Esophagus squamous epithelium (tissue), 5 donors: ENCODE measurements around the gene KRTAP10-1. TPM values are rescaled to one million over a fixed set of nuclear protein-coding genes. Genes with fewer than 3 reads are reported as not detected.

ENCODE experiments used
- DNase-seq: peaks from one replicate; lab custom pipeline; 2025; lab: John Stamatoyannopoulos, UW
- H3K27ac ChIP-seq, 4 donors: fragments of 200-600 bp; sonication (generic); one replicate each; pipeline ENCODE4 v1.5.1; 2016 to 2019; ENCODE audit warnings: mild to moderate bottlenecking in 1 of 4
- H3K27me3 ChIP-seq, 4 donors: fragments of 200-600 bp; sonication (generic); 1 replicate in 3 of 4; 2 replicates in 1 of 4; pipeline versions ENCODE4 v1.5.1 to v1.6.0; 2017 to 2021; ENCODE audit warnings: antibody characterized with exemption in 1 of 4
- H3K36me3 ChIP-seq, 3 donors: fragments of 200-600 bp; sonication (generic); one replicate each; pipeline ENCODE4 v1.5.1; 2016 to 2019
- H3K4me1 ChIP-seq, 3 donors: fragments of 200-600 bp; sonication (generic); one replicate each; pipeline ENCODE4 v1.5.1; 2017 to 2019
- H3K4me3 ChIP-seq, 4 donors: fragments of 200-600 bp; sonication (generic); 1 replicate in 3 of 4; 2 replicates in 1 of 4; pipeline ENCODE4 v1.5.1; 2016 to 2019; ENCODE audit warnings: mild to moderate bottlenecking in 2 of 4, moderate library complexity in 1 of 4
- H3K9me3 ChIP-seq, 3 donors: fragments of 200-600 bp; sonication (generic); one replicate each; pipeline ENCODE4 v1.5.1; 2016 to 2019
- POLR2A ChIP-seq, 4 donors: fragments of 450-650 bp; IDR thresholded peaks; one replicate each; pipeline ENCODE4 v1.6.1; 2017; ENCODE audit warnings: antibody characterized with exemption in 4 of 4, mild to moderate bottlenecking in 4 of 4, moderate library complexity in 3 of 4
- WGBS, 2 donors: methylation state at CpG; one replicate each; pipeline ENCODE4 v1.1.5; 2018; 5-methylcytosine and 5-hydroxymethylcytosine counted together
- intact Hi-C: fragments of 100-400 bp; cut with DNase I; formaldehyde crosslinking; loops from one replicate; pipeline ENCODE4 v1.15.0; 2022
- total RNA-seq, 4 donors: library from RNA; depleted of rRNA; stranded (reverse); fragments of >200 nt; gene quantifications; one replicate each; pipeline ENCODE4 v1.1.0, GENCODE V29; 2016
- TF ChIP-seq, protein P1 (sequence below), 6 experiments: fragments of 450-650 bp in 4 of 6; fragments of 200-600 bp in 2 of 6; sonication (generic) in 2 of 6; IDR thresholded peaks; one replicate each; pipeline ENCODE4 v1.5.1; 2016 to 2019; ENCODE audit warnings: antibody characterized with exemption in 6 of 6, mild to moderate bottlenecking in 4 of 6, moderate library complexity in 4 of 6
- donor health status: DM: yes; HTN: yes; CAD: no.

Gene KRTAP10-1
- total RNA-seq, 4 donors from 2014 or later = not detected

DNA sequence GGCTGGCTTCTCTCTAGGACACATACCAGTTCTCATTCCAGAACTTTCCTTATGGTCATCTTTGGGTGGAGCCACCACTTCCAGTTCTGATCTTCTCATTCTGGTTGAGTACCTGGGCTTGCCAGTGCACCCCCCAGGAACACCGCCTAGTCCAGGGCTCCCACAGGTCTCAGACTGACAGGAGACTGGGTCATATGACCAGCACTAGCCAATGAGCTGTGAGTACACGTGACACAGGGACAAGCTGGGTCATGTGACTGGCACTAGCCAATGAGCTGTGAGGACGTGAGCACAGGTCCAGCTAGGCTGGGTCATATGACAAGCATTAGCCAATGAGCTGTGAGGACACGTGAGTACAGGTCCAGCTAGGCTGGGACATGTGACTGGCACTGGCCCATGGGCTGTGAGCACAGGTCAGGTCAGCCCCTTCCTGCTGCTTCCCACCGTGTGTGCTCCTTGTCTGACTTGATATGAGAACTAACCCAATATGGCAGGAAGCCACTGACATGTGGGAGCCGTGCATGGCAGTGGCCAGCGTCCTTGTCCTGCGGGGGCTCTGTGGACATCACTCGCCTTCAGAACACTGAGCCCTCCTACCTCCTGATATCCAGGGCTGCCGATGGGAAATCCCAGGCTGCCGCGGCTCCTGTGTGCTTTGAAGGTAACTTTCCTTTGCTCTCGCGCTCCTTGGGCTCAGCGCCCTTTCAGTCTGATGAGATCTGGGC is 22.7 kb downstream of the KRTAP10-1 start:
- DNase-seq = no peak
- no peak overlapping the region for H3K27ac ChIP-seq
- intact Hi-C loops = loop anchor here (10.0 kb wide), 1 partner anchor 277 kb away; no protein-coding TSS in a partner anchor
- TF ChIP-seq, protein P1, sequence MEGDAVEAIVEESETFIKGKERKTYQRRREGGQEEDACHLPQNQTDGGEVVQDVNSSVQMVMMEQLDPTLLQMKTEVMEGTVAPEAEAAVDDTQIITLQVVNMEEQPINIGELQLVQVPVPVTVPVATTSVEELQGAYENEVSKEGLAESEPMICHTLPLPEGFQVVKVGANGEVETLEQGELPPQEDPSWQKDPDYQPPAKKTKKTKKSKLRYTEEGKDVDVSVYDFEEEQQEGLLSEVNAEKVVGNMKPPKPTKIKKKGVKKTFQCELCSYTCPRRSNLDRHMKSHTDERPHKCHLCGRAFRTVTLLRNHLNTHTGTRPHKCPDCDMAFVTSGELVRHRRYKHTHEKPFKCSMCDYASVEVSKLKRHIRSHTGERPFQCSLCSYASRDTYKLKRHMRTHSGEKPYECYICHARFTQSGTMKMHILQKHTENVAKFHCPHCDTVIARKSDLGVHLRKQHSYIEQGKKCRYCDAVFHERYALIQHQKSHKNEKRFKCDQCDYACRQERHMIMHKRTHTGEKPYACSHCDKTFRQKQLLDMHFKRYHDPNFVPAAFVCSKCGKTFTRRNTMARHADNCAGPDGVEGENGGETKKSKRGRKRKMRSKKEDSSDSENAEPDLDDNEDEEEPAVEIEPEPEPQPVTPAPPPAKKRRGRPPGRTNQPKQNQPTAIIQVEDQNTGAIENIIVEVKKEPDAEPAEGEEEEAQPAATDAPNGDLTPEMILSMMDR (IDR thresholded peaks at IDR 0.05) = no peak
- no peak for TF ChIP-seq POLR2A (IDR thresholded peaks at IDR 0.05)
- no peaks in the 10 kb centered on the region for H3K36me3 ChIP-seq
- H3K27me3 ChIP-seq = peaks cover 0 to 24% (median 0%) of the 10 kb centered on the region in 4 donors
- no peaks in the 10 kb centered on the region for H3K4me1 ChIP-seq
- H3K9me3 ChIP-seq = no peaks in the 10 kb centered on the region
- H3K4me3 ChIP-seq = no peak overlapping the region
- WGBS, 2 donors = 81 to 88% methylated on average over 12 of the region's 15 CpGs

DNA sequence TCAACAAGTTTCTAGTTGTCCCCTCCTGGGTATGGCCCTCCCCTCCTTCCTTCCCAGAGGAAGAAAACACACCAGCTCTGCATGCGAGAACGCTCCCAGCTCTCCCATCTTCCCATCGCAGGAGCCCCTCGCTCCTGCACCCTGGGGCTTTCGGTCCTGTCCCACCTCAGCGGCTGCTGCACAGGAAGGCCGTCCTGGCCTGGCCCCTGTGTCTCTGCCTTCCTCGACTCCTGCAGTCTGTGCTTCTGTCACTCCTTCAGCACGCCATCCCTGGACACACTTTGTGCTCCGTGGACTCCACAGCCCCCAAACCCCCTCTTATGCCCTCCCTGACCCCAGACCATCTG is 23.2 kb downstream of the KRTAP10-1 start:
- H3K4me1 ChIP-seq = no peaks in the 10 kb centered on the region
- no peak for TF ChIP-seq POLR2A (IDR thresholded peaks at IDR 0.05)
- intact Hi-C loops = loop anchor here (10.0 kb wide), 1 partner anchor 278 kb away; no protein-coding TSS in a partner anchor
- H3K27me3 ChIP-seq = peaks cover 0 to 30% (median 0%) of the 10 kb centered on the region in 4 donors
- no peak for DNase-seq
- no peak overlapping the region for H3K4me3 ChIP-seq
- H3K36me3 ChIP-seq = no peaks in the 10 kb centered on the region
- H3K9me3 ChIP-seq = no peaks in the 10 kb centered on the region
- no peak overlapping the region for H3K27ac ChIP-seq
- WGBS, 2 donors = 85 to 95% methylated on average over 10 of the region's 10 CpGs

DNA sequence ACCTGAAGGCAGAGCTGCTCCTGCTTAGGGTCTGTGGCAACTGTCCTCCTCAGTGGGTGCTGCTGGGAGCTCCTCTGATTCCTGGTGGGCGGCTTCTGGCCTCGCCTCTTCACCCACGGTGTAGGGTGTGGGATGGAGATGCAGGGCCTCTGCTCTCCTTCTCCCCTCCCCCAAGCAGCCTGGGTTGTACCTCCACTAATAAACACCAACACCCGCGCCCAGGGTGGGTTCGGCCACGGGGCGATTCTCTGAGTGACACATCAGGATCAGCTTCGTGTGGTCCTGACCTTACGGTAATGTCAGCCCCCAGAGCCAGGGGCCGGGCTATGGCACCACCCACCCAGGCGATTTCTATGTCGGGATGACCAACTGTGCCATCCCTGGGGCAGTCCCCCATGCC is 23.7 kb downstream of the KRTAP10-1 start:
- peaks cover 0 to 32% (median 0%) of the 10 kb centered on the region in 4 donors for H3K27me3 ChIP-seq
- no peak overlapping the region for H3K4me3 ChIP-seq
- no peaks in the 10 kb centered on the region for H3K4me1 ChIP-seq
- intact Hi-C loops = loop anchor here (10.0 kb wide), 1 partner anchor 278 kb away; no protein-coding TSS in a partner anchor
- H3K9me3 ChIP-seq = no peaks in the 10 kb centered on the region
- no peak for TF ChIP-seq POLR2A (IDR thresholded peaks at IDR 0.05)
- TF ChIP-seq, protein P1 (IDR thresholded peaks at IDR 0.05) = no peak
- no peak overlapping the region for H3K27ac ChIP-seq
- 85 to 100% methylated on average over 1 to 9 of the region's 13 CpGs for WGBS, 2 donors
- DNase-seq = no peak
- H3K36me3 ChIP-seq = no peaks in the 10 kb centered on the region

DNA sequence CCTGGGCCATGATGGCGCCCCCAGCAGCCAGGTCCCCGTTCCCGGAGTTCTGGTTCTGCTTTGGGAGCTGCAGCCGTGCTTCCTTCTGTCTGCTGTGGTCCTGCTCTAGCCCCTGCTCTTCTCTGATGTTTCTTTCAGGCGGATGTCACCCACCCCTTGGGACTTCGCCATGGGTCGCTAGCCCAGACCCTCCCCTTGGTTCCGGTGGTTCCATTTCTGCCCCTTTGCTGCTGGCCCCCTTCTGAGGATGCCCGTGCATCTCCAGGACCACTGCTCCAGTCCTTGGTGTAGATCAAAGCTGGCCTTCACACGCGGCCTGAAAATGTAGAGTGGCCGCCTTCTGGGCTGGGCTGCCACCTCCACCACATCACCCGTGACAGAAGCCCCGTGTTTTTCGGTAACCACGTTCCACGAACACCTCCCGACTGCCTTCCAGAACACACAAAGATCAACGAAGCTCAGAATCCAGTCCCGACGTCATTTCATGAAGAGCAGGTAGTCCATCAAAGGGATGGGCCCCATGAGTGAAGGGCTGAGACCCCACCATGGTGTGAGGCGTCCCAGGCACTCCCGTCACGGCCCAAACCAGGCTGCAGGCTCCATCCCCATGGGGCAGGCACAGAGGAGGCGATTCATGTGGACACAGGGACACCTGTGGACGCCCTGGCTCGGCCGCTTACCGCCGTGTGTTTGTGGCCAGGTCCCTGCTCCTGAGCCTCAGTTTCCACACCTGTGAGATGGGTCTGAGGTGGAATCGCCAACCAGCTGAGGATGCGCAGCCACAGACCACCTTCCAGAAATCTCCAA is 24.4 kb downstream of the KRTAP10-1 start:
- 81 to 83% methylated on average over 4 to 25 of the region's 32 CpGs for WGBS, 2 donors

DNA sequence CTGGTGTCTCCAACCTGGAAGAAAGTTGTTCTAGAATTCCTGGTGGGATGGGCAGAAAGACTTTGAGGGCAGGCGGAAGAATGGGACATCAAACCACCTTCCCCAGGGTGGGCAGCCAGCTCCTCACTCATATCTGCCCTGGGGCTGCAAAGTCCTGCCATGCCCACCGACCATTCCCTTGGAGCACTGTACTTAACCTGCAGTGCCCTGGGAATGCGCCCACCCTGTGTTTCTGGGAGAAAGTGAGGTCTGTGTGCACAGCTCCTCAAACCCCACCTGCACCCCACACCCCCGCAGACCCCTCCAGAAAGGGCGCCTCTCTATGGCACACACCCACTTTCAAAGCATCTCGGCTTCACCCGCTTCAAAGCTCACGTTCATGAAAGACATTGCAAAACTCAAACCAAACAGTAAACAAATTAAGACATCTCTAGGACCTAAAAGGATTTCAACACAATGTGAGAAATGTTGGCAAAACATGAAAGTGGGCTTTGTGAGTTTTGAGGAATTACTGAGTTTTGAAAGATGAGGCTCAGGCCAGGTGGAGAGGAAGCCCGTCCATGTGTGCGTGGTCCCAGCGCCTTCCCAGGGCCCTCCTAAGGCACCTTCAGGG is 25.1 kb downstream of the KRTAP10-1 start:
- no peak overlapping the region for H3K27ac ChIP-seq
- intact Hi-C loops = loop anchor here (10.0 kb wide), 1 partner anchor 280 kb away; no protein-coding TSS in a partner anchor
- WGBS, 2 donors = 65 to 68% methylated on average over 4 to 10 of the region's 11 CpGs
- no peak overlapping the region for H3K4me3 ChIP-seq
- no peaks in the 10 kb centered on the region for H3K9me3 ChIP-seq
- H3K36me3 ChIP-seq = no peaks in the 10 kb centered on the region
- DNase-seq = no peak
- no peak for TF ChIP-seq POLR2A (IDR thresholded peaks at IDR 0.05)
- TF ChIP-seq, protein P1 (IDR thresholded peaks at IDR 0.05) = no peak
- peaks cover 0 to 11% (median 0%) of the 10 kb centered on the region in 3 donors for H3K4me1 ChIP-seq
- H3K27me3 ChIP-seq = peaks cover 0 to 32% (median under 1%) of the 10 kb centered on the region in 4 donors

More for the DNA sequence above, 24.4 kb downstream of the KRTAP10-1 start:
- no peaks in the 10 kb centered on the region for H3K9me3 ChIP-seq
- intact Hi-C loops = loop anchor here (10.0 kb wide), 1 partner anchor 279 kb away; no protein-coding TSS in a partner anchor
- peaks cover 0 to 4% (median 0%) of the 10 kb centered on the region in 3 donors for H3K4me1 ChIP-seq
- no peak for TF ChIP-seq POLR2A (IDR thresholded peaks at IDR 0.05)
- TF ChIP-seq, protein P1 (IDR thresholded peaks at IDR 0.05) = no peak
- DNase-seq = no peak
- H3K4me3 ChIP-seq = no peak overlapping the region
- no peak overlapping the region for H3K27ac ChIP-seq
- H3K36me3 ChIP-seq = no peaks in the 10 kb centered on the region
- H3K27me3 ChIP-seq = peaks cover 0 to 32% (median 0%) of the 10 kb centered on the region in 4 donors
